ENCODE results near the gene FNIP1. TPM values are rescaled to one million over a fixed set of nuclear protein-coding genes. Genes with fewer than 3 reads are reported as not detected.

The FNIP1 gene
- total RNA-seq, 1 donor from 2014 or later: 29.5 TPM

DNA sequence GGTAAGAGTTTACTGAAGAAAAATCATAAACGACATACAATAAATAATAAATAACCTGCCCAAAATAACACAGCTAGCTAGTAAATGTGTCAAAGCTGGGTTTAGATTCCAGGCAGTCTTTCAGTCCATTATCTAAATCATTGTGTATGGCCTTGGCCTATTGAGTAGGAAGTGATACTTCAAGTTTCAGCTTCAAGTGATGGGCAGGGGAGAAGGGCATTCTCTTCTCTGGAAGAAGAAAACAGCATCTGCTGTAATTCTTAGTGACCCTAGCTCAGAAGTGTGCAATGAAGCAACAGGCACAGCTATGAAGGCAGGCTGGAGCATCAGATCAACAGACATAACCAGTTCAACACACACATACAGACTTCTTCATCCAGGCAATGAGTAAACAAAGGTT is 42.5 kb downstream of the FNIP1 start:
- Histone ChIP-seq H3K36me3 (no peaks in the 10 kb centered on the region), H3K27ac (no peak overlapping the region), H3K4me3 (no peak overlapping the region), H3K9me3 (no peaks in the 10 kb centered on the region), H3K4me1 (peaks cover 49% of the 10 kb centered on the region), H3K27me3 (no peaks in the 10 kb centered on the region)
- TF ChIP-seq, protein P1, sequence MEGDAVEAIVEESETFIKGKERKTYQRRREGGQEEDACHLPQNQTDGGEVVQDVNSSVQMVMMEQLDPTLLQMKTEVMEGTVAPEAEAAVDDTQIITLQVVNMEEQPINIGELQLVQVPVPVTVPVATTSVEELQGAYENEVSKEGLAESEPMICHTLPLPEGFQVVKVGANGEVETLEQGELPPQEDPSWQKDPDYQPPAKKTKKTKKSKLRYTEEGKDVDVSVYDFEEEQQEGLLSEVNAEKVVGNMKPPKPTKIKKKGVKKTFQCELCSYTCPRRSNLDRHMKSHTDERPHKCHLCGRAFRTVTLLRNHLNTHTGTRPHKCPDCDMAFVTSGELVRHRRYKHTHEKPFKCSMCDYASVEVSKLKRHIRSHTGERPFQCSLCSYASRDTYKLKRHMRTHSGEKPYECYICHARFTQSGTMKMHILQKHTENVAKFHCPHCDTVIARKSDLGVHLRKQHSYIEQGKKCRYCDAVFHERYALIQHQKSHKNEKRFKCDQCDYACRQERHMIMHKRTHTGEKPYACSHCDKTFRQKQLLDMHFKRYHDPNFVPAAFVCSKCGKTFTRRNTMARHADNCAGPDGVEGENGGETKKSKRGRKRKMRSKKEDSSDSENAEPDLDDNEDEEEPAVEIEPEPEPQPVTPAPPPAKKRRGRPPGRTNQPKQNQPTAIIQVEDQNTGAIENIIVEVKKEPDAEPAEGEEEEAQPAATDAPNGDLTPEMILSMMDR (IDR thresholded peaks at IDR 0.05): no peak
- TF ChIP-seq POLR2A (IDR thresholded peaks at IDR 0.05) (no peak), POLR2AphosphoS5 (IDR thresholded peaks at IDR 0.05; ENCODE audit: insufficient read depth in 1 of 2, low read depth in 1 of 2) (no peak)
- intact Hi-C loops (cut with DNase I): no loop called here
- DNase-seq (ENCODE audit: extremely low spot score in 2 of 2): no peak

DNA sequence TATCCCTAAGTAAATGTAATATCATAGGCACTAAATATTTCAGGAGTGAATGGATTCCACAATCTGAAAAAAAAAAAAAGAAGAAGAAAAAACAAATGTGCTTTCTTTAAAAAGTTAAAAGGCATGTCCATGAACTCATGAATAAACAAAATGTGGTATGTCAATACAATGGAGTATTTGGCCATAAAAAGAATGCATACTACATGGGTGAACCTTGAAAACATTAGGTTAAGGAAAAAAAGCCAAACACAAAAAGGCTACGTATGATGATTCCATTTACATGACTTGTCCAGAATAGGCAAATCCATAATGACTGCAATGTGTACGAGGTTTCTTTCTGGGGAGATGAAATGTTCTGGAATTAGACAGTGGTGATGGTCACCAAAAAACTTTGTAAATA is 45.3 kb downstream of the FNIP1 start:
- intact Hi-C loops (cut with DNase I): no loop called here
- no peaks in the 10 kb centered on the region for H3K9me3 ChIP-seq
- DNase-seq (ENCODE audit: extremely low spot score in 2 of 2): no peak
- no peak for TF ChIP-seq POLR2A (IDR thresholded peaks at IDR 0.05)
- TF ChIP-seq, protein P1 (IDR thresholded peaks at IDR 0.05): no peak
- TF ChIP-seq POLR2AphosphoS5 (IDR thresholded peaks at IDR 0.05; ENCODE audit: insufficient read depth in 1 of 2, low read depth in 1 of 2): no peak
- no peaks in the 10 kb centered on the region for H3K27me3 ChIP-seq
- no peak overlapping the region for H3K27ac ChIP-seq
- no peaks in the 10 kb centered on the region for H3K36me3 ChIP-seq
- H3K4me1 ChIP-seq: peaks cover 30% of the 10 kb centered on the region
- H3K4me3 ChIP-seq: no peak overlapping the region

DNA sequence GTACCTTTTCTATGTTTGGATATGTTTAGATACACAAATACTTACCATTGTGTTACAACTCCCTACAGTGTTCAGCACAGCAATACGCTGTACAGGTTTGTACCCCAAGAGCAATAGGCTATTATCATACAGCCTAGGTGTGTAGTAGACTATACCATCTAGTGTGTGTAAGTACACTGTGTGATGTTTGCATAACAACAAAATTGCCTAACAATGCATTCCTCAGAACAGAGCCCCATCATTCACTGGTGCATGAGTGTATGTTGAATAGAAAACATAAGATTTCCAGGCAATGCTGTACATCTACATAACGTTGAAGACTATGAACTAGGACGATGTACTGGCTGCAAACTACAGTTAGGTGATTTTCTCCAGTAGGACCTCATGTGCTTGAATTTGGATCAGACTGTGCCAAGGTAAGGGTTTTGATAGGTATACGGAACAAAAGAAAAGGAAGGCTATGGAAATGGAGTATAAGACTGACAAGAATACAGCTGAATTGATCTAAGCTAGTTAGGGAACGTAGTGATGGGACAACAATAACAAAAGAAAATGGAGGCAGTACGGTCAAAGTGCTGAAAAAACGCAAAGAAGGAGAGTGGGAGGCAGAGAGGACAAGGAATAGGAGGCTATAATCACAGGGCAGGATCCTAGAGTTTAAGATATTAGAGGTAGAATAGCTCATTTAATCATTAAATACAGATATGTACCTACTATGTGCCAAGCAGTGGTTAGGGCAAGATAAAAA is 46.9 kb downstream of the FNIP1 start:
- TF ChIP-seq, protein P1 (IDR thresholded peaks at IDR 0.05): no peak
- no peaks in the 10 kb centered on the region for H3K27me3 ChIP-seq
- intact Hi-C loops (cut with DNase I): no loop called here
- no peaks in the 10 kb centered on the region for H3K9me3 ChIP-seq
- H3K36me3 ChIP-seq: no peaks in the 10 kb centered on the region
- H3K4me3 ChIP-seq: no peak overlapping the region
- no peak for DNase-seq (ENCODE audit: extremely low spot score in 2 of 2)
- H3K27ac ChIP-seq: no peak overlapping the region
- peaks cover 23% of the 10 kb centered on the region for H3K4me1 ChIP-seq

DNA sequence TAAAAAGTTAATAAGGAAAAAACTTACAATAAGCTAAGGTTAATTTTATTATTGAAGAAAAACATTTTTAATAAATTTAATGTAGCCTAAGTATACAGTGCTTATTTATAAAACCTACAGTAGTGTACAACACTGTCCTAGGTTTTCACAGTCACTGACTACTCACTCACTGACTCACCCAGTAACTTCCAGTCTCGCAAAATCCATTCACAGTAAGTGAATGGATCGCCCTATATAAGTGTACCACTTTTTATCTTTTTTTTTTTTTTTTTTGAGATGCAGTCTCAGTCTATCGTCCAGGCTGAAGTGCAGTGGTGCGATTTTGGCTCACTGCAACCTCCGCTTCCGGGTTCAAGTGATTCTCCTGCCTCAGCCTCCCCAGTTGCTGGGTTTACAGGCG is 47.7 kb downstream of the FNIP1 start:
- TF ChIP-seq POLR2A (IDR thresholded peaks at IDR 0.05) (no peak), POLR2AphosphoS5 (IDR thresholded peaks at IDR 0.05; ENCODE audit: insufficient read depth in 1 of 2, low read depth in 1 of 2) (no peak)
- TF ChIP-seq, protein P1 (IDR thresholded peaks at IDR 0.05): no peak
- H3K4me3 ChIP-seq: no peak overlapping the region
- no peaks in the 10 kb centered on the region for H3K27me3 ChIP-seq
- intact Hi-C loops (cut with DNase I): no loop called here
- no peaks in the 10 kb centered on the region for H3K36me3 ChIP-seq
- no peak overlapping the region for H3K27ac ChIP-seq
- no peak for DNase-seq (ENCODE audit: extremely low spot score in 2 of 2)
- no peaks in the 10 kb centered on the region for H3K9me3 ChIP-seq
- H3K4me1 ChIP-seq: peaks cover 16% of the 10 kb centered on the region

All from vagina (tissue), 2 donors.